Measurements from ENCODE around the gene BEAN1.

Gene BEAN1

DNA sequence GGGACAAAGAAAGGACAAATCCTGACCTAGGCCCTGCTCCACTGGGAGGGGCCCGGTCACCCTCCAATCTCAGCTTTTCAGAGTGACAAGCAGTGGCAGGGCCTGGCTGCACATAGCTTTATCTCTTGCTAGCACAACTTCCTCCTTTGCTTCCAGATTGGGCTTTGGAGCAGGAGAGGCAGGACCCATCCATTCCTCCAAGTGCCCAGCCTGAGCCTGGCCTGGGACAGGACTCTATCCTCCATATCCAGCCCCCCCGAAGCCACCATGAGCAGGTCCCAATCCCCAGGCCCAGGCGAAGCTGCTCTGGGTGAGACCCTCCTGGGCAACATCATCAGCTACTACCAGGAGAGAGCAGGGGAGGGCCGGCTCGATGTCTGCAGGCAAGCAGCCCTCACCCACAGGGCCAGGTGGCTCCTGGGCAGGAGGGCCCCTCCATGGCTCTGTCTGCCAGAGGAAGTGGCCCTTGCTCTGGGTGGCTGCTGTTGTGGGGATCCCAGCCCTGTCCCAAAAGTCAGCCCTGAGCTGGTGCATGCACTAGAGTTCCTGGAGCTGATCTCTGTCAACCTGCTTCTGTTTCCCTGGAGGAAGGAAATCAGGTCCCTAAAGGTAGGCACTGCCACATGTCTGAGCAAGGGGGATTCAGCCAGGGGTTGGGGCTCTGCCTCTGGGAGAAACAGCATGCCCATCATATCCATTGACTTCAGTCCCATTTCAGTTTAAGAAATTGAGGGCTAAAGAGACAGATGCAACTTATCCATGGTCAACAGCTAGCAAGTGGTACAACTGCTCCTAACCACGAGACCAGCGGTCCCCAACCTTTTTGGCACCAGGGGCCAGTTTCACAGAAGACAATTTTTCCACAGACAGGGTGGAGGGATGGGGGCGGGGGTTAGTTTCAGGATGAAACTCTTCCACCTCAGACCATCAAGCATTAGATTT lies 64.0 kb downstream of the BEAN1 start (continued):
- TF ChIP-seq, protein P1, sequence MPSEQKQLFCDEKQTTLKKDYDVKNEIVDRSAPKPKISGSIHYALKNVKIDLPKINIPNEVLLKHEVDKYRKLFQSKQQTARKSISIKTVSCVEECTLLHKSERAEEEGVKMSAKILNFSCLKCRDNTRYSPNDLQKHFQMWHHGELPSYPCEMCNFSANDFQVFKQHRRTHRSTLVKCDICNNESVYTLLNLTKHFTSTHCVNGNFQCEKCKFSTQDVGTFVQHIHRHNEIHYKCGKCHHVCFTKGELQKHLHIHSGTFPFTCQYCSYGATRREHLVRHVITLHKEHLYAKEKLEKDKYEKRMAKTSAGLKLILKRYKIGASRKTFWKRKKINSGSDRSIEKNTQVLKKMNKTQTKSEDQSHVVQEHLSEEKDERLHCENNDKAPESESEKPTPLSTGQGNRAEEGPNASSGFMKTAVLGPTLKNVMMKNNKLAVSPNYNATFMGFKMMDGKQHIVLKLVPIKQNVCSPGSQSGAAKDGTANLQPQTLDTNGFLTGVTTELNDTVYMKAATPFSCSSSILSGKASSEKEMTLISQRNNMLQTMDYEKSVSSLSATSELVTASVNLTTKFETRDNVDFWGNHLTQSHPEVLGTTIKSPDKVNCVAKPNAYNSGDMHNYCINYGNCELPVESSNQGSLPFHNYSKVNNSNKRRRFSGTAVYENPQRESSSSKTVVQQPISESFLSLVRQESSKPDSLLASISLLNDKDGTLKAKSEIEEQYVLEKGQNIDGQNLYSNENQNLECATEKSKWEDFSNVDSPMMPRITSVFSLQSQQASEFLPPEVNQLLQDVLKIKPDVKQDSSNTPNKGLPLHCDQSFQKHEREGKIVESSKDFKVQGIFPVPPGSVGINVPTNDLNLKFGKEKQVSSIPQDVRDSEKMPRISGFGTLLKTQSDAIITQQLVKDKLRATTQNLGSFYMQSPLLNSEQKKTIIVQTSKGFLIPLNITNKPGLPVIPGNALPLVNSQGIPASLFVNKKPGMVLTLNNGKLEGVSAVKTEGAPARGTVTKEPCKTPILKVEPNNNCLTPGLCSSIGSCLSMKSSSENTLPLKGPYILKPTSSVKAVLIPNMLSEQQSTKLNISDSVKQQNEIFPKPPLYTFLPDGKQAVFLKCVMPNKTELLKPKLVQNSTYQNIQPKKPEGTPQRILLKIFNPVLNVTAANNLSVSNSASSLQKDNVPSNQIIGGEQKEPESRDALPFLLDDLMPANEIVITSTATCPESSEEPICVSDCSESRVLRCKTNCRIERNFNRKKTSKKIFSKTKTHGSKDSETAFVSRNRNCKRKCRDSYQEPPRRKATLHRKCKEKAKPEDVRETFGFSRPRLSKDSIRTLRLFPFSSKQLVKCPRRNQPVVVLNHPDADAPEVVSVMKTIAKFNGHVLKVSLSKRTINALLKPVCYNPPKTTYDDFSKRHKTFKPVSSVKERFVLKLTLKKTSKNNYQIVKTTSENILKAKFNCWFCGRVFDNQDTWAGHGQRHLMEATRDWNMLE (tag by site-specific recombination; conservative IDR thresholded peaks at IDR 0.05; ENCODE audit: low read depth) = no peak

DNA sequence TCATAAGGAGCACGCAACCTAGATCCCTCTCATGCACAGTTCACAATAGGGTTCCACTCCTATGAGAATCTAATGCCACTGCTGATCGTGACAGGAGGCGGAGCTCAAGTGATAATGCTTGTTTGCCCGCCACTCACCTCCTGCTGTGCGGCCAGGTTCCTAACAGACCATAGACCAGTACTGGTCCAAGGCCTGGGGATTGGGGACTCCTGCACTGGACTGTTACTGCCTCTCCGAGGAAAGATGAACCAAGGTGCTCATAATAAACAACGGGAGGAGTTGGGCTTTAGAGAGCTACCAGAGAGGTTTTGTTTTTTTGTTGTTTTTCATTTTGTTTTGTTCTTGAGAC lies 64.6 kb downstream of the BEAN1 start:
- Histone ChIP-seq H3K27ac (ENCODE audit: extremely low read depth, low read depth, low read length) (no peak overlapping the region), H3K4me1 (ENCODE audit: control insufficient read depth, insufficient read depth, low read length) (no peaks in the 10 kb centered on the region), H3K9me3 (ENCODE audit: control insufficient read depth, insufficient read depth, low read depth, low read length) (no peaks in the 10 kb centered on the region), H3K36me3 (ENCODE audit: control insufficient read depth in 2 of 2, insufficient read depth in 1 of 2, low read length in 2 of 2) (no peaks in the 10 kb centered on the region), H3K4me3 (ENCODE audit: low read depth, low read length) (no peak overlapping the region)
- TF ChIP-seq ZNF621 (tag by site-specific recombination; IDR thresholded peaks at IDR 0.05) = no peak
- no peak for TF ChIP-seq RBAK (tag by site-specific recombination; IDR thresholded peaks at IDR 0.05)
- TF ChIP-seq ZNF354C (tag by site-specific recombination; IDR thresholded peaks at IDR 0.05; ENCODE audit: borderline replicate concordance, low read depth) = no peak
- no peak for TF ChIP-seq ZNF623 (tag by site-specific recombination; IDR thresholded peaks at IDR 0.05)
- TF ChIP-seq, protein P2, sequence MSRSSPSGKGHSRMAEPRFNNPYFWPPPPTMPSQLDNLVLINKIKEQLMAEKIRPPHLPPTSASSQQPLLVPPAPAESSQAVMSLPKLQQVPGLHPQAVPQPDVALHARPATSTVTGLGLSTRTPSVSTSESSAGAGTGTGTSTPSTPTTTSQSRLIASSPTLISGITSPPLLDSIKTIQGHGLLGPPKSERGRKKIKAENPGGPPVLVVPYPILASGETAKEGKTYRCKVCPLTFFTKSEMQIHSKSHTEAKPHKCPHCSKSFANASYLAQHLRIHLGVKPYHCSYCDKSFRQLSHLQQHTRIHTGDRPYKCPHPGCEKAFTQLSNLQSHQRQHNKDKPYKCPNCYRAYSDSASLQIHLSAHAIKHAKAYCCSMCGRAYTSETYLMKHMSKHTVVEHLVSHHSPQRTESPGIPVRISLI (tag by site-specific recombination; IDR thresholded peaks at IDR 0.05) = no peak
- no peak for TF ChIP-seq ZNF830 (tag by site-specific recombination; IDR thresholded peaks at IDR 0.05; ENCODE audit: low read depth)
- TF ChIP-seq, protein P3, sequence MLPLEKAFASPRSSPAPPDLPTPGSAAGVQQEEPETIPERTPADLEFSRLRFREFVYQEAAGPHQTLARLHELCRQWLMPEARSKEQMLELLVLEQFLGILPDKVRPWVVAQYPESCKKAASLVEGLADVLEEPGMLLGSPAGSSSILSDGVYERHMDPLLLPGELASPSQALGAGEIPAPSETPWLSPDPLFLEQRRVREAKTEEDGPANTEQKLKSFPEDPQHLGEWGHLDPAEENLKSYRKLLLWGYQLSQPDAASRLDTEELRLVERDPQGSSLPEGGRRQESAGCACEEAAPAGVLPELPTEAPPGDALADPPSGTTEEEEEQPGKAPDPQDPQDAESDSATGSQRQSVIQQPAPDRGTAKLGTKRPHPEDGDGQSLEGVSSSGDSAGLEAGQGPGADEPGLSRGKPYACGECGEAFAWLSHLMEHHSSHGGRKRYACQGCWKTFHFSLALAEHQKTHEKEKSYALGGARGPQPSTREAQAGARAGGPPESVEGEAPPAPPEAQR (tag by site-specific recombination; IDR thresholded peaks at IDR 0.05) = no peak
- no peak for TF ChIP-seq PRDM1 (tag by site-specific recombination; IDR thresholded peaks at IDR 0.05)
- TF ChIP-seq ZNF664 (tag by site-specific recombination; IDR thresholded peaks at IDR 0.05) = no peak
- no peak for TF ChIP-seq ZNF341 (tag by site-specific recombination; IDR thresholded peaks at IDR 0.05; ENCODE audit: low read depth)
- TF ChIP-seq ZNF175 (tag by site-specific recombination; IDR thresholded peaks at IDR 0.05) = no peak
- TF ChIP-seq GLI4 (tag by site-specific recombination; IDR thresholded peaks at IDR 0.05) = no peak
- no peak for TF ChIP-seq EGR2 (tag by site-specific recombination; IDR thresholded peaks at IDR 0.05; ENCODE audit: low read depth)
- TF ChIP-seq TRIM28 (IDR thresholded peaks at IDR 0.05; ENCODE audit: borderline replicate concordance, low read length) = no peak
- no peak for TF ChIP-seq ZNF76 (tag by site-specific recombination; IDR thresholded peaks at IDR 0.05; ENCODE audit: borderline replicate concordance, low read depth)
- ChIA-PET CTCF (interaction anchor here (0.6 to 0.8 kb wide), 3 partner anchors 86 to 1349 kb away, joined by 3 to 5 read pairs (median 5); no protein-coding TSS in a partner anchor), POLR2A (no interaction called here)

Measured in HEK293 (cell line).